ENCODE data around the gene CLK4. TPM values are rescaled to one million over a fixed set of nuclear protein-coding genes. Genes with fewer than 3 reads are reported as not detected.

CLK4 gene
- polyA plus RNA-seq, 2 of the 4 experiments (the other 2 are of a cell fraction) = 13.1 to 26.0 TPM

DNA sequence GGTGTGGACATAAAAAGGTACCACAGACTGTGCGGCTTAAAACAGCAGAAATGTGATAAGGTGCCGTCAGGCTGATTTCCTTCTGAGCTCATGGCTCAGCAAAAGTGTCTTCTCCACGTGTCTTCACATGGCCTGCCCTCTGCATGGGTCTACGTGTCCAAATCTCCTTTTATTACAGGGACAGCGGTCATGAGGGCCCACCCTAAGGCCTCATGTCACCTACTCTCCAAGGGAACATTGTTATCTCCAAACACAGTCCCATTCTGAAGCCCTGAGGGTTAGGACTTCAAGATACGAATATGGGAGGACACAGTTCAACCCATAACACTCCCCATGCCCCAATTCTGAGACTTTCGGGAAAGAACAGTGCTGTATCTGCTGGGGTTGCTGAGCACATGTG, 71.8 kb downstream of the CLK4 start:
- Histone ChIP-seq H3K4me2 (no peak overlapping the region), H3K4me3 (no peak overlapping the region), H3K4me1 (no peaks in the 10 kb centered on the region), H3K9me3 (peaks cover 22% of the 10 kb centered on the region; the same call in 2 of the 3 replicates), H3K27ac (no peak overlapping the region)
- ATAC-seq = no peak
- no peak for DNase-seq (ENCODE audit: low read depth in 1 of 2, low spot score in 1 of 2)
- WGBS (ENCODE audit: missing lambda C conversion rate) = 18% methylated on average over 7 of the region's 7 CpGs
- ChIA-PET CTCF (no interaction called here), POLR2A (no interaction called here)
- FAIRE-seq = no peak
- TF ChIP-seq, protein P1, sequence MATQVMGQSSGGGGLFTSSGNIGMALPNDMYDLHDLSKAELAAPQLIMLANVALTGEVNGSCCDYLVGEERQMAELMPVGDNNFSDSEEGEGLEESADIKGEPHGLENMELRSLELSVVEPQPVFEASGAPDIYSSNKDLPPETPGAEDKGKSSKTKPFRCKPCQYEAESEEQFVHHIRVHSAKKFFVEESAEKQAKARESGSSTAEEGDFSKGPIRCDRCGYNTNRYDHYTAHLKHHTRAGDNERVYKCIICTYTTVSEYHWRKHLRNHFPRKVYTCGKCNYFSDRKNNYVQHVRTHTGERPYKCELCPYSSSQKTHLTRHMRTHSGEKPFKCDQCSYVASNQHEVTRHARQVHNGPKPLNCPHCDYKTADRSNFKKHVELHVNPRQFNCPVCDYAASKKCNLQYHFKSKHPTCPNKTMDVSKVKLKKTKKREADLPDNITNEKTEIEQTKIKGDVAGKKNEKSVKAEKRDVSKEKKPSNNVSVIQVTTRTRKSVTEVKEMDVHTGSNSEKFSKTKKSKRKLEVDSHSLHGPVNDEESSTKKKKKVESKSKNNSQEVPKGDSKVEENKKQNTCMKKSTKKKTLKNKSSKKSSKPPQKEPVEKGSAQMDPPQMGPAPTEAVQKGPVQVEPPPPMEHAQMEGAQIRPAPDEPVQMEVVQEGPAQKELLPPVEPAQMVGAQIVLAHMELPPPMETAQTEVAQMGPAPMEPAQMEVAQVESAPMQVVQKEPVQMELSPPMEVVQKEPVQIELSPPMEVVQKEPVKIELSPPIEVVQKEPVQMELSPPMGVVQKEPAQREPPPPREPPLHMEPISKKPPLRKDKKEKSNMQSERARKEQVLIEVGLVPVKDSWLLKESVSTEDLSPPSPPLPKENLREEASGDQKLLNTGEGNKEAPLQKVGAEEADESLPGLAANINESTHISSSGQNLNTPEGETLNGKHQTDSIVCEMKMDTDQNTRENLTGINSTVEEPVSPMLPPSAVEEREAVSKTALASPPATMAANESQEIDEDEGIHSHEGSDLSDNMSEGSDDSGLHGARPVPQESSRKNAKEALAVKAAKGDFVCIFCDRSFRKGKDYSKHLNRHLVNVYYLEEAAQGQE (IDR thresholded peaks at IDR 0.05) = no peak
- TF ChIP-seq HOXB5 (CRISPR knock-in tag; IDR thresholded peaks at IDR 0.05) = no peak
- TF ChIP-seq HEYL (CRISPR knock-in tag; IDR thresholded peaks at IDR 0.05) = no peak
- TF ChIP-seq BHLHE40 (IDR thresholded peaks at IDR 0.05; ENCODE audit: low read depth, low read length) = no peak
- TF ChIP-seq KDM1A (IDR thresholded peaks at IDR 0.05; ENCODE audit: low read depth) = no peak
- TF ChIP-seq ZFP36 (IDR thresholded peaks at IDR 0.05; ENCODE audit: borderline replicate concordance, partially characterized antibody) = no peak
- no peak for TF ChIP-seq ZNF302 (CRISPR knock-in tag; IDR thresholded peaks at IDR 0.05)
- TF ChIP-seq SMC3 (IDR thresholded peaks at IDR 0.05) = no peak

DNA sequence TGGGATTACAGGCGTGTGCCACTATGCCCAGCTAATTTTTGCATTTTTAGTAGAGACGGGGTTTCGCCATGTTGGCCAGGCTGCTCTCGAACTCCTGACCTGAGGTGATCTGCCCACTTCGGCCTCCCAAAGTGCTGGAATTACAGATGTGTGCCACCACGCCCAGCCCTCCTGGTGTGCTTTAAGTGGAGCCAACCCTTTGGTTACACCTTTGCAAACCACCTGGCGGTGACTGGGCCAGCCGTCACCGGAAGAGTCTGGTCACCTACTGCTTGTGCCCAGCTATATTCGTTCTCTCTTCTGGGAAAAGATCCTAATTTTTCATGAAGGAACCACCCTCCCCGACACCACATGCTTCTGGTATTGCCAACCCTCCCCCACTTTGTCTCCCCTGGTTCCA, 72.5 kb downstream of the CLK4 start:
- no peak for TF ChIP-seq TP53 (CRISPR knock-in tag; IDR thresholded peaks at IDR 0.05)
- TF ChIP-seq, protein P2, sequence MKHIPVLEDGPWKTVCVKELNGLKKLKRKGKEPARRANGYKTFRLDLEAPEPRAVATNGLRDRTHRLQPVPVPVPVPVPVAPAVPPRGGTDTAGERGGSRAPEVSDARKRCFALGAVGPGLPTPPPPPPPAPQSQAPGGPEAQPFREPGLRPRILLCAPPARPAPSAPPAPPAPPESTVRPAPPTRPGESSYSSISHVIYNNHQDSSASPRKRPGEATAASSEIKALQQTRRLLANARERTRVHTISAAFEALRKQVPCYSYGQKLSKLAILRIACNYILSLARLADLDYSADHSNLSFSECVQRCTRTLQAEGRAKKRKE (CRISPR knock-in tag; IDR thresholded peaks at IDR 0.05; ENCODE audit: low read depth) = no peak
- TF ChIP-seq KDM1A (IDR thresholded peaks at IDR 0.05; ENCODE audit: low read depth) = no peak
- TF ChIP-seq ZNF302 (CRISPR knock-in tag; IDR thresholded peaks at IDR 0.05) = no peak
- TF ChIP-seq HOXA7 (CRISPR knock-in tag; IDR thresholded peaks at IDR 0.05) = no peak
- TF ChIP-seq, protein P3, sequence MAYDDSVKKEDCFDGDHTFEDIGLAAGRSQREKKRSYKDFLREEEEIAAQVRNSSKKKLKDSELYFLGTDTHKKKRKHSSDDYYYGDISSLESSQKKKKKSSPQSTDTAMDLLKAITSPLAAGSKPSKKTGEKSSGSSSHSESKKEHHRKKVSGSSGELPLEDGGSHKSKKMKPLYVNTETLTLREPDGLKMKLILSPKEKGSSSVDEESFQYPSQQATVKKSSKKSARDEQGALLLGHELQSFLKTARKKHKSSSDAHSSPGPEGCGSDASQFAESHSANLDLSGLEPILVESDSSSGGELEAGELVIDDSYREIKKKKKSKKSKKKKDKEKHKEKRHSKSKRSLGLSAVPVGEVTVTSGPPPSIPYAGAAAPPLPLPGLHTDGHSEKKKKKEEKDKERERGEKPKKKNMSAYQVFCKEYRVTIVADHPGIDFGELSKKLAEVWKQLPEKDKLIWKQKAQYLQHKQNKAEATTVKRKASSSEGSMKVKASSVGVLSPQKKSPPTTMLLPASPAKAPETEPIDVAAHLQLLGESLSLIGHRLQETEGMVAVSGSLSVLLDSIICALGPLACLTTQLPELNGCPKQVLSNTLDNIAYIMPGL (CRISPR knock-in tag; IDR thresholded peaks at IDR 0.05; ENCODE audit: borderline replicate concordance) = no peak
- no peak for TF ChIP-seq CBX2 (IDR thresholded peaks at IDR 0.05; ENCODE audit: borderline replicate concordance, low read depth)
- TF ChIP-seq HEYL (CRISPR knock-in tag; IDR thresholded peaks at IDR 0.05) = no peak
- TF ChIP-seq RAD21 (conservative IDR thresholded peaks at IDR 0.05 in 1 of 2, IDR thresholded peaks at IDR 0.05 in 1 of 2) = no peak
- TF ChIP-seq, protein P4, sequence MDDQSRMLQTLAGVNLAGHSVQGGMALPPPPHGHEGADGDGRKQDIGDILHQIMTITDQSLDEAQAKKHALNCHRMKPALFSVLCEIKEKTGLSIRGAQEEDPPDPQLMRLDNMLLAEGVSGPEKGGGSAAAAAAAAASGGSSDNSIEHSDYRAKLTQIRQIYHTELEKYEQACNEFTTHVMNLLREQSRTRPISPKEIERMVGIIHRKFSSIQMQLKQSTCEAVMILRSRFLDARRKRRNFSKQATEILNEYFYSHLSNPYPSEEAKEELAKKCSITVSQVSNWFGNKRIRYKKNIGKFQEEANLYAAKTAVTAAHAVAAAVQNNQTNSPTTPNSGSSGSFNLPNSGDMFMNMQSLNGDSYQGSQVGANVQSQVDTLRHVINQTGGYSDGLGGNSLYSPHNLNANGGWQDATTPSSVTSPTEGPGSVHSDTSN (IDR thresholded peaks at IDR 0.05) = no peak
- no peak for TF ChIP-seq HOXB5 (CRISPR knock-in tag; IDR thresholded peaks at IDR 0.05)
- no peak for TF ChIP-seq EHF (CRISPR knock-in tag; IDR thresholded peaks at IDR 0.05)
- ChIA-PET POLR2A (no interaction called here), CTCF (no interaction called here)
- 35% methylated on average over 11 of the region's 11 CpGs for WGBS (ENCODE audit: missing lambda C conversion rate)
- DNase-seq (ENCODE audit: low read depth in 1 of 2, low spot score in 1 of 2) = no peak
- no peak for FAIRE-seq
- Histone ChIP-seq H3K4me3 (no peak overlapping the region), H3K4me1 (no peaks in the 10 kb centered on the region), H3K27ac (no peak overlapping the region), H3K9me3 (peaks cover 22% of the 10 kb centered on the region; the same call in 2 of the 3 replicates), H3K4me2 (no peak overlapping the region)
- ATAC-seq = no peak
